Measurements from ENCODE around the gene F11. TPM values are rescaled to one million over a fixed set of nuclear protein-coding genes. Genes with fewer than 3 reads are reported as not detected.

Gene F11
- total RNA-seq, 4 donors from 2014 or later = 2.0 TPM; not detected in 3

GRCh38 chr4:186226521-186227189 is 39.3 kb upstream of the F11 start:
- Histone ChIP-seq H3K36me3 (peaks cover 0 to 18% (median 0%) of the 10 kb centered on the region in 3 donors), H3K27me3 (no peaks in the 10 kb centered on the region), H3K4me1 (peaks cover 0 to 3% (median 0%) of the 10 kb centered on the region in 4 donors), H3K27ac (no peak overlapping the region), H3K4me3 (no peak overlapping the region), H3K9me3 (peaks cover 0 to 28% (median 3%) of the 10 kb centered on the region in 4 donors)
- no peak for TF ChIP-seq EP300 (IDR thresholded peaks at IDR 0.05)
- TF ChIP-seq CTCF (IDR thresholded peaks at IDR 0.05) = no peak
- no peak for TF ChIP-seq POLR2A (IDR thresholded peaks at IDR 0.05)
- 90 to 97% methylated on average over 3 of the region's 3 CpGs for WGBS, 2 donors
- no peak for DNase-seq (ENCODE audit: low spot score in 2 of 2)

- 64 to 65% methylated on average over 5 of the region's 5 CpGs for WGBS, 2 donors
- H3K4me3 ChIP-seq = peak within 1 kb of the TSS in 1 of 4 donors; percentile 10
- H3K36me3 ChIP-seq = peaks cover 0 to 18% (median 0%) of the 10 kb centered on the region in 3 donors
- no peak for TF ChIP-seq CTCF (IDR thresholded peaks at IDR 0.05)
- H3K4me1 ChIP-seq = peaks cover 0 to 3% (median 0%) of the 10 kb centered on the region in 4 donors
- H3K9me3 ChIP-seq = peaks cover 0 to 28% (median 3%) of the 10 kb centered on the region in 4 donors
- DNase-seq (ENCODE audit: low spot score in 2 of 2) = no peak
- no peak within 1 kb of the TSS for H3K27ac ChIP-seq
- no peaks in the 10 kb centered on the region for H3K27me3 ChIP-seq
Measured at GRCh38 chr4:186227221-186227620, 38.8 kb upstream of the F11 start, which contains the start of gene KLKB1. TSS of gene KLKB1 (plus strand) at chr4:186227507. CDS start at chr4:186228196, 689 bp downstream.

- H3K4me3 ChIP-seq = peak overlapping the region in 1 of 4 donors; percentile 10
- DNase-seq (ENCODE audit: low spot score in 2 of 2) = no peak
- H3K36me3 ChIP-seq = peaks cover 0 to 18% (median 0%) of the 10 kb centered on the region in 3 donors
- H3K4me1 ChIP-seq = peaks cover 0 to 3% (median 0%) of the 10 kb centered on the region in 4 donors
- no peak overlapping the region for H3K27ac ChIP-seq
- TF ChIP-seq CTCF (IDR thresholded peaks at IDR 0.05) (no peak), POLR2A (IDR thresholded peaks at IDR 0.05) (no peak), EP300 (IDR thresholded peaks at IDR 0.05) (no peak)
- peaks cover 0 to 28% (median 3%) of the 10 kb centered on the region in 4 donors for H3K9me3 ChIP-seq
- WGBS, 2 donors = 29 to 42% methylated on average over 2 of the region's 2 CpGs
- H3K27me3 ChIP-seq = no peaks in the 10 kb centered on the region
Measured at GRCh38 chr4:186227744-186228513, 38.1 kb upstream of the F11 start.

- no peak for DNase-seq (ENCODE audit: low spot score in 2 of 2)
- Histone ChIP-seq H3K36me3 (peaks cover 0 to 13% (median 0%) of the 10 kb centered on the region in 3 donors), H3K4me3 (peak overlapping the region in 1 of 4 donors; percentile 10), H3K4me1 (peaks cover 0 to 3% (median 0%) of the 10 kb centered on the region in 4 donors), H3K27me3 (no peaks in the 10 kb centered on the region), H3K9me3 (peaks cover 0 to 28% (median 3%) of the 10 kb centered on the region in 4 donors), H3K27ac (no peak overlapping the region)
- TF ChIP-seq EP300 (IDR thresholded peaks at IDR 0.05) (no peak), CTCF (IDR thresholded peaks at IDR 0.05) (no peak), POLR2A (IDR thresholded peaks at IDR 0.05) (no peak)
- WGBS, 2 donors = 68 to 72% methylated on average over 2 of the region's 2 CpGs
Measured at GRCh38 chr4:186228514-186228894, 37.5 kb upstream of the F11 start.

- Histone ChIP-seq H3K4me1 (no peaks in the 10 kb centered on the region), H3K27me3 (no peaks in the 10 kb centered on the region), H3K4me3 (no peak overlapping the region), H3K9me3 (no peaks in the 10 kb centered on the region), H3K36me3 (peaks cover 0 to 11% (median 0%) of the 10 kb centered on the region in 3 donors), H3K27ac (no peak overlapping the region)
- 28 to 61% methylated on average over 2 of the region's 2 CpGs for WGBS, 2 donors
- TF ChIP-seq EP300 (IDR thresholded peaks at IDR 0.05) (no peak), CTCF (IDR thresholded peaks at IDR 0.05) (no peak), POLR2A (IDR thresholded peaks at IDR 0.05) (no peak)
- DNase-seq (ENCODE audit: low spot score in 2 of 2) = no peak
Measured at GRCh38 chr4:186234367-186234766, 31.6 kb upstream of the F11 start.

Data from tibial nerve (tissue), 4 donors.